ENCODE results near the gene C19orf25.
"Not testable (repeated sequence)": the region's sequence is repeated elsewhere in the genome, so short reads cannot be mapped to it uniquely, and the experiment has no call there.

Gene C19orf25

GRCh38 chr19:1521636-1522035 lies 42.6 kb upstream of the C19orf25 start:
- no peak for DNase-seq (ENCODE audit: low read depth)
- no peak overlapping the region for H3K4me3 ChIP-seq (ENCODE audit: low read depth, low read length)
- TF ChIP-seq MYC (IDR thresholded peaks at IDR 0.05; ENCODE audit: low read depth, low read length) (no peak), POLR2A (IDR thresholded peaks at IDR 0.05; ENCODE audit: extremely low read depth, insufficient read length) (no peak), CTCF (IDR thresholded peaks at IDR 0.05; ENCODE audit: low read depth, low read length) (no peak), MAX (IDR thresholded peaks at IDR 0.05; ENCODE audit: low read depth, low read length) (no peak)

- H3K4me3 ChIP-seq (ENCODE audit: low read depth, low read length), result no peak overlapping the region
- TF ChIP-seq CTCF (IDR thresholded peaks at IDR 0.05; ENCODE audit: low read depth, low read length) (no peak), POLR2A (IDR thresholded peaks at IDR 0.05; ENCODE audit: extremely low read depth, insufficient read length) (no peak), MAX (IDR thresholded peaks at IDR 0.05; ENCODE audit: low read depth, low read length) (no peak), MYC (IDR thresholded peaks at IDR 0.05; ENCODE audit: low read depth, low read length) (no peak)
- DNase-seq (ENCODE audit: low read depth), result peak; percentile 31
These were observed 41.3 kb upstream of the C19orf25 start for GRCh38 chr19:1520203-1520780.

- DNase-seq (ENCODE audit: low read depth), result not testable (repeated sequence)
These were observed 40.8 kb upstream of the C19orf25 start for GRCh38 chr19:1519802-1520201.

GRCh38 chr19:1518471-1518870 lies 39.5 kb upstream of the C19orf25 start:
- TF ChIP-seq POLR2A (IDR thresholded peaks at IDR 0.05; ENCODE audit: extremely low read depth, insufficient read length) (no peak), CTCF (IDR thresholded peaks at IDR 0.05; ENCODE audit: low read depth, low read length) (no peak), MAX (IDR thresholded peaks at IDR 0.05; ENCODE audit: low read depth, low read length) (no peak), MYC (IDR thresholded peaks at IDR 0.05; ENCODE audit: low read depth, low read length) (no peak)
- H3K4me3 ChIP-seq (ENCODE audit: low read depth, low read length), result no peak overlapping the region
- no peak for DNase-seq (ENCODE audit: low read depth)

More at GRCh38 chr19:1519802-1520201, 40.8 kb upstream of the C19orf25 start:
- H3K4me3 ChIP-seq (ENCODE audit: low read depth, low read length), result not testable (repeated sequence)

GRCh38 chr19:1516395-1516753 lies 37.4 kb upstream of the C19orf25 start:
- no peak for TF ChIP-seq MYC (IDR thresholded peaks at IDR 0.05; ENCODE audit: low read depth, low read length)
- no peak for TF ChIP-seq MAX (IDR thresholded peaks at IDR 0.05; ENCODE audit: low read depth, low read length)
- no peak for TF ChIP-seq CTCF (IDR thresholded peaks at IDR 0.05; ENCODE audit: low read depth, low read length)
- TF ChIP-seq POLR2A (IDR thresholded peaks at IDR 0.05; ENCODE audit: extremely low read depth, insufficient read length), result no peak
- H3K4me3 ChIP-seq (ENCODE audit: low read depth, low read length), result no peak overlapping the region

GRCh38 chr19:1514986-1515721 lies 36.1 kb upstream of the C19orf25 start:
- no peak for DNase-seq (ENCODE audit: low read depth)
- TF ChIP-seq MAX (IDR thresholded peaks at IDR 0.05; ENCODE audit: low read depth, low read length) (no peak), POLR2A (IDR thresholded peaks at IDR 0.05; ENCODE audit: extremely low read depth, insufficient read length) (no peak), MYC (IDR thresholded peaks at IDR 0.05; ENCODE audit: low read depth, low read length) (no peak), CTCF (IDR thresholded peaks at IDR 0.05; ENCODE audit: low read depth, low read length) (no peak)
- no peak overlapping the region for H3K4me3 ChIP-seq (ENCODE audit: low read depth, low read length)

More at GRCh38 chr19:1516395-1516753, 37.4 kb upstream of the C19orf25 start:
- DNase-seq (ENCODE audit: low read depth), result no peak

Data from NB4 (cell line).